Left kidney (tissue), 2 donors: ENCODE data around the gene SV2A. TPM values are rescaled to one million over a fixed set of nuclear protein-coding genes. Genes with fewer than 3 reads are reported as not detected.
"Not testable (repeated sequence)": the region's sequence is repeated elsewhere in the genome, so short reads cannot be mapped to it uniquely, and the experiment has no call there.

Source experiments
- DNase-seq: peaks from one replicate; pipeline ENCODE4 v3.0.0-alpha.2; 2013
- polyA plus RNA-seq: library from polyadenylated mRNA; unstranded; fragments of 120-200 nt; gene quantifications from one replicate; pipeline ENCODE4 v1.2.1, GENCODE V29; 2013; ENCODE audit not compliant: insufficient read length

Gene SV2A
- polyA plus RNA-seq, 1 donor = 8.4 TPM

GRCh38 chr1:149887456-149888246 lies 30.0 kb downstream of the SV2A start:
- peak; percentile 98 for DNase-seq

DNA sequence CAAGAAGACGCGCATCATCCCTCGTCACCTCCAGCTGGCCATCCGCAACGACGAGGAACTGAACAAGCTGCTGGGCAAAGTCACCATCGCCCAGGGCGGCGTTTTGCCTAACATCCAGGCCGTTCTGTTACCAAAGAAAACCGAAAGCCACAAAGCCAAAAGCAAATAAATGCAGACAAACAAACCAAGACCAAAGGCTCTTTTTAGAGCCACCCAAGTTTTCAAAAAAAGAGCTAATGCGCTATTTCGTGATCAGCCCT lies 30.5 kb downstream of the SV2A start:
- not testable (repeated sequence) for DNase-seq

GRCh38 chr1:149886396-149887195 lies 31.0 kb downstream of the SV2A start:
- peak; percentile 99 for DNase-seq

GRCh38 chr1:149886121-149886395 lies 31.6 kb downstream of the SV2A start:
- DNase-seq = not testable (repeated sequence)

GRCh38 chr1:149885339-149886120 lies 32.1 kb downstream of the SV2A start:
- DNase-seq = peak; percentile 79

GRCh38 chr1:149884433-149885338 lies 33.0 kb downstream of the SV2A start:
- DNase-seq = peak; percentile 41

- DNase-seq = no peak
Observed at GRCh38 chr1:149883598-149884247, 33.9 kb downstream of the SV2A start.

- DNase-seq = no peak
Observed at GRCh38 chr1:149881876-149882275, 35.8 kb downstream of the SV2A start.

DNA sequence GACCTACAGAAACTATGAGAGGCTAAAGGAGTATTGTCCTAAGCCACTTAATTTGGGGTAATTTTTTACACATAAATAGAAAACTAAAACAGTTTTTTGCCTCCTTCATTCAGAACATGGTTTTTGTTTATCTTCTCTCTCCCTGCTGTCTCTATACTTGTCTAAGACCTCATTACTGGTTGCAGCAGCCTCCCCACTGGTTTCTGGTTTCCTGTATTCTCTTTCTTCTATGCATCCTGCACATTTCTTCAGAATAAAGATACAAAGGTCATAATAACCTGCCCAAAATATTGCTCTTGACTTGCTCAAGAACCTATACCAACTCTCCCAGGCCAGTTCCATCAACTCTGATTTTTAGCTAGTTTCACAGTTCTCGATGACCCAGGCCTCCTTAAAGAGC lies 38.1 kb downstream of the SV2A start:
- DNase-seq = no peak

GRCh38 chr1:149877211-149877946 lies 40.3 kb downstream of the SV2A start:
- DNase-seq = no peak

DNA sequence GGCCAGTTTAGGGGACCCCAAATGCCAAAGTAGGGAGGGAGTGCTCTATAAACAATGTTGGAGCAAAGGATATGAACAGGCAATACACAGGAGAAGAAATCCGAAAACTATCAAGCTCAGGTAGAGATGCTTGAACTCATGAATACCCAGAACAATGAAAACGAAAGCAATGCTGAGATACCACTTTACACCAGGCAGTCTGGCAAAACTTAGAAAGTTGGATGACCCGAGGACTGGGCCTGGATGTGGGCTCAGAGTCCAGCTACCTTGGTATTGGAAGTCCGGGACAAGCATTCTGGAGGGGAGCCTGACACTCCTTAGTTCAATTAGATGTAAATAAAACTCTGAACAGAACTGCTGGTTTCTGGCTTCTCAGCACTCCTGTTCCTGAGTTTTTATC lies 44.6 kb downstream of the SV2A start:
- not testable (repeated sequence) for DNase-seq

GRCh38 chr1:149866887-149867286 lies 50.8 kb downstream of the SV2A start:
- not testable (repeated sequence) for DNase-seq

- not testable (repeated sequence) for DNase-seq
Observed at GRCh38 chr1:149861497-149862054, 56.1 kb downstream of the SV2A start.

- DNase-seq = not testable (repeated sequence)
Observed at GRCh38 chr1:149860684-149861496, 56.8 kb downstream of the SV2A start.

- not testable (repeated sequence) for DNase-seq
Observed at GRCh38 chr1:149860271-149860670, 57.4 kb downstream of the SV2A start.
